NCI-H345 treated with DMSO at 0.1 percent for 48 hours (cell line): ENCODE results near the gene IFT81.

ENCODE experiments used
- DNase-seq: peaks from one replicate; lab custom pipeline; 2025; ENCODE audit not compliant: unreplicated experiment; lab: John Stamatoyannopoulos, UW

Gene IFT81

DNA sequence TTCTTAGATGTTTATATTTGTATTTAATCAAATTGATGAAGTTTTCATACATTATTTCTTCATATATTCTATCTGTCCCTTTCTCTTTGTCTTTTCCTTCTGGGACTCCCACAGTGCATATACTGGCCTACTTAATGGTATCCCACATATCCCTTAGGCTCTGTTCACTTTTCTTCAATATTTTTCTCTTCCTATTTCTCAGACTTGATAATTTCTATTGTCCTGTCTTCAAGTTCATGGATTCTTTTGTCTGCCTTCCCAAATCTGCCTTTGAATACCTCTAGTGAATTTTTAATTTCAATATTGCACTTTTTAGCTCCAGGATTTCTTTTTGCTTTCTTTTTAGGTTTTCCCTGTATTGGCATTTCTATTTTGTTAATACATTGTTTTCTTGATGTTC is 33.4 kb downstream of the IFT81 start:
- DNase-seq, result no peak

DNA sequence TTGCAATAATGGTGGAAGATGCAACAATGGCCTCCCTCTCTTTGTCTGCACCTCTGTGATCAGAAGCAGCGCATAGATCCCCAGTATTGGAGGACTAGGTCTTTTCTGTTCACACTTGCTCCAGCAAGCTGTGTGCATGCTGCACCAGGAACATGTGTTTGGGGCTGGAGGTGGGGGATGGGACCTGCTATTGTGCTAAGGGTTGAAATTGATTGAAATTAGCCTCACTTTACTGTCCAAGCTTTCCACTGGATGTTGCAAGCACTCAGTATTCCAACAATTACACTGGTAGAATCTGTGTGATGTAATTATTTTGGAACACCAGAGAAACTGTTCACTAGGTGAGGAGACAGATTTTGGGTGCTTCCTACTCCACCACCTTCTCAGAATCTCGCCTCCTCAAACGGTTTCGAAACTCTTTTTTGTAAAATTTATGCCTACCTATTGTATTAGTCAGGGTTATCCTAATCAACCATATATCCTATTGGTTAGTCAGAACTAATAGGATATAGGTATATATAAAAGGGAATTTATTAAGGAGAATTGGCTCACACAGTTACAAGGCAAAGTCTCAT is 35.6 kb downstream of the IFT81 start:
- no peak for DNase-seq

DNA sequence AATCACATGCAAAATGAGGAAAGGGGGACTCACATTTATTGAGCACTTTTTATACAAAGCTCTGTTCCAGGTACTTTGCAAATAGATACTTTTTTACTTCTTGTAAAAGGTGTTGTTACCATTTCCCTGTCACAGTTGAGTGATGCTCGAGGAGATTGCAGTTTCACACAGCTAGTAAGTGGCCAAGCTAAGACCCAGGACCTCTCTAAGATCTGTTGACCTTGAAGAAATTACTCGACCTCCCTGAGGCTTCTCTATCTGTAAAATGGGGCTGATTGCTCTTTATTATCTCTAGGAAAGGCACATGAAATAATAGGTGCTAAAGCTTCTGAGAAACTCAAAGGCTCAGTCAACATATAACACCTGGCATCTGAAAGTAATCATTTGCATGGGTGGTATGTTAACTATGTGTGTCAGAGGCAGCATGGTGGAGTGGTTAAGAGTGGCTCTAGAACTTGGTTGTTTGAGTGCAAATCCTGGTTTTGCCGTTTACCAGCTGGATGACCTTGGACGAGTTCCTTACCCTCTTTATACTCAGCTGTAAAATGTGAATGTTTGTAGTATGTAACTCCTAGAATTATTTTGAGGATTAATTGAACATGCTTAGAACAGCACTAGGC is 41.5 kb downstream of the IFT81 start:
- no peak for DNase-seq

GRCh38 chr12:110168732-110169455 is 44.7 kb downstream of the IFT81 start:
- no peak for DNase-seq

- no peak for DNase-seq
Observed at GRCh38 chr12:110170535-110171185, 46.5 kb downstream of the IFT81 start.

DNA sequence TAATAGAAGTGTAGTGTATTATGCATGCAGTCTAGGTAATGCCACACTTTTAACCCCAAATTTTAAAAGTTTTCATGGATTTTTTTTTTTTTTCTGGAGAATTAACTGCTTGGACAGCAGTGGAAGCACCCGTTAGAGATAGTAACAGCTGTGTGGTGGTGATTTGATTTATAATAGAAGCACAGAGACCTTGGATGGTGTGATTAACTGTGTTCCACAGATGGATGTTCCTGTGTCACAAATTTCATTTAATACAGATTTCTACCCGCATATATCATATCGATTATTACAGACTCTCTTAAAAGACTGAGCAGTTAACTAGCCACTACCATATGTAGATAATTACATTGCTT is 47.0 kb downstream of the IFT81 start:
- no peak for DNase-seq

GRCh38 chr12:110171636-110172035 is 47.5 kb downstream of the IFT81 start:
- DNase-seq, result no peak

DNA sequence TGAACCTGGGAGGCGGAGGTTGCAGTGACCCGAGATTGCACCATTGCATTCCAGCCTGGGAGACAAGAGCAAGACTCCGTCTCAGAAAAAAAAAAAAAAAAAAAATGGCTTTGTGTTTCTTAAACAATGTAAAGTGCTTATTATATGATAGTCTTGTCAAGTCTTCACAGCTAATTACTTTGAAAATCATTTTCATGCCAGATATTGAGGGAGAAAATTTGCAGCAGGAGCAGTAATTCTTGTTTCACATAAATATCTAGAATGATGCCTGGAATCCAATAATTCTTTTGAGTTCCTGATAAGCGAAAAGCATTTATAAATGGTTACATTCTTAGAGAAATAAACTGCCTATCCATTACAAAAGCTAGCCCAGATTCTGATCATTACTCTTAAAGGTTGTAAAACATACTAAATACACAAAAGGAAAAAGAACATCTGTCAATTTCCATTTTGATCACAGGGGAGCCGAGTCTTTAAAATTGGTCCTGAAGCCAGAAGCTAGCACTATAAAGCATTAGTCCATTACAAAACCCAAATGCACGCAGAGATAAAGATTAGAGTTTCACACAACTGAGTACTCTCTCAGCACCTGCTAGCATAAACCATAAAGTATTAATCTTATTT is 50.3 kb downstream of the IFT81 start:
- no peak for DNase-seq

DNA sequence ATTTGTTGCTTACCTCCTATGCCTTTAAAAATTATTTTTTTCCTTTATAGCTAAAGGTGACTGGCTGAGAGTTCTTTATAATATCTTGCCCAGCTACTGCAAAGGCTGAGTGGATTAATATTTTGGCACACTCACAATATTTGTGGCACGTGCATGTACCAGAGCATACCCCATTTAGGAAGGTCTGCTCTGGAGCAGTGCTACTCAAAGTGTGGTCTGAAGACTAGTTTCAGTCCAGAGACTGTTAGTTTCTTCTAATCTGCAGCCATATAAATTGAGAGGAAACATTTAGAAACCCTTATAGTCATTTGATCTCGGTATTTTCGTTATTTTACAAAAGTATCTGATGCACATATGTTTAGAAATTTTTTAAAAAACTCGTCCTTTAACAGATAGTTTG is 51.0 kb downstream of the IFT81 start:
- DNase-seq, result no peak

DNA sequence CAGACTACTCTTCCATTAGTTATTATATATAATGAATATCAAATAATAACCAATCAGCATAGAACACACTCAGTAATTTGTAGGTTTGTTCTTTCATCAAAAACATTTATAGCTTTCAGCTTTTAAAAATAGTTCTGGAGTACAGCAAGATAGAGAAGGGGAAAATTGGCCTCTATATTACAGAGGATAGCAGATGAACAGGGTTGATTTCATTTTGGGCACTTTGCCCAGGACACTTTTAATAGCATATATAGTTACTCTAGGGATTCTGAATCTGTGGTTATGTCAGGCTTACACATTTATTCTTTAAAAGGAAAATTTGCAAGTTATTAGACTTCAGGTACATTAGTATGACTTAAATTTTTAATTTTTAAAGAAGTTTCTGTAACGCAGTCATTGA is 52.6 kb downstream of the IFT81 start:
- DNase-seq, result no peak

DNA sequence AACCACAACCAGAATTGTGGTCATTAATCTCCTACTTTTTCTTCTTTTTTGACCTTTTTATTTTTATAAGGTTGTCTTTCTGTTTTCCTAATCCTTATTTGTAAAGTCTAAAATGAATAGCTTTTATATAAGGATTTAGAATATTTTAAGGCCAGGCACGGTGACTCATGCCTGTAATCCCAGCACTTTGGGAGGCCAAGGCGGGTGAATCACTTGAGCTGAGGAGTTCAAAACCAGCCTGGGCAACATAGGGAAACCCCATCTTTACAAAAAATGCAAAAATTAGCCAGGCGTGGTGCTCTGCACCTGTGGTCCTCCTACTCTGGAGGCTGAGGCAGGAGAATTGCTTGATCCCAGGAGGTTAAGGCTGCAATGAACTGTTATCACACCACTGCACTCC is 55.1 kb downstream of the IFT81 start:
- DNase-seq, result no peak

- DNase-seq, result no peak
Observed at GRCh38 chr12:110180591-110181005, 56.4 kb downstream of the IFT81 start.

DNA sequence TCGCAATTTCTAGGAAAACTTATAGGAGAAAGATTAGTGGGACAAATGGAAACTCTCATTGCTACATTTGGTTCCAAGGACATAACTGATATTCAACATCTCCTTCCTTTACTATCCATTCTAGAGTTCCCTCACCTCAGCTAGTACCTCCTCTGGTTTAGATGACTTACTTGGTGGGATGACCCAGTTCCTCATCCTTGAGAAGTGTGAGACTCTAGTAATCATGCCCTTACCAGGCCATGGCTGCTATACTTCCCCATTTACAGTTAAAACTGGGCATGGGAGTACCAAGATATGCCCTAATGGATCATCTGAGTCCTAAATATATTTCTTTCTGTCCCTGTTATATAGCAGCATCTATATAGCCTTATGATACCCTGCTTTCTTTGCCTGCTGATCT is 58.1 kb downstream of the IFT81 start:
- DNase-seq, result no peak

- DNase-seq, result no peak
Observed at GRCh38 chr12:110183386-110183785, 59.2 kb downstream of the IFT81 start.

DNA sequence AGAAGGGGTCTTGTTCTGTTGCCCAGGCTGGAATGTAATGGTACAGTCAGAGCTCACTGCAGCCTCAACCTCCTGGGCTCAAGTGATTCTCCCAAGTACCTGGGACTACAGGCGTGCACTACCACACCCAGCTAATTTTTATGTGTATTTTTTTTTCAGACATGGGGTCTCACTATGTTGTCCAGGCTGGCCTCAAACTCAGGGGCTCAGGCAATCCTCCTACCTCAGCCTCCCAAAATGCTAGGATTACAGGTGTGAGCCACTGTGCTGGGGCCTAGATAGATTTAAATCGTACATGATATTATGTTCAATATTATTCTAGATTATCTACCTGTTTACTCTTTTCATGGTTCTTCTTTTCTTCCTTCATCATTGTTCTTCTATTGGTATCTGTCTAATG is 61.5 kb downstream of the IFT81 start:
- DNase-seq, result no peak

DNA sequence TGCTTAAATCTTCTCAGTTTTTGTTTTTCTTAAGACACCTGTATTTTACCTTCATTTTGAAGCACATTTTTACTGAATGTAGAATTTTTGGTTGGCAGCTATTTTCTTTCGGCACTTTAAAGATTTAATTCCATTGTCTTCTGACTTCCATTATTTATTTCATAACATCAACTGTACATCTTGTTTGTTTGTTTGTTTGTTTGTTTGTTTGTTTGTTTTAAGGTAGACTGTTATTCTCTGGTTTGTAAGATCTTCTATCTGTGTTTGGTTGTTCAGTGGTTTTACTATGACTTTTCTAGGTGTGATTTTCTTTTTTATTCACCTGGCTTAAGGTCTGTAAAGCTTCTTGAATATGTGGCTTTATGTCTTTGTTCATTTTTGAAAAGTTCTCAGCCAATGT is 61.9 kb downstream of the IFT81 start:
- no peak for DNase-seq

GRCh38 chr12:110193196-110193595 is 69.0 kb downstream of the IFT81 start:
- no peak for DNase-seq

GRCh38 chr12:110197003-110197402 is 72.8 kb downstream of the IFT81 start:
- DNase-seq, result no peak

DNA sequence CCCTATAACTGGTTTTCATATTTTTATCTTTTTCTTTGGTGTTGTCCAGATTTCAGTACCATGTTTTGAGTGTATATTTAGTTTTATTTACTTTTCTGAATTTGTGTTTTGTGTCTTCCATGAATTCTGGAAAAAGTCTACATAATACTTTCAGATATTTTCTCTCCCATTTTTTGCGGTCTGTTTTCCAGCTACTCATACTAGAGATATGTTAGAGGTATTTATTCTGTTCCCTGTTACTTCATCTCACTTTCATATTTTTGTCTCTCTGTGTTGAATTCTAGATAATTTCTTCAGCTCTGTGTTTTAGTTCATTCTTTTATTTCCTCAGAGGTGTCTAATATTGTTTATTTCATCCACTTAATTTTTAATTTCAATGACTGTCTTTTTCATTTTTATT is 74.2 kb downstream of the IFT81 start:
- DNase-seq, result no peak

DNA sequence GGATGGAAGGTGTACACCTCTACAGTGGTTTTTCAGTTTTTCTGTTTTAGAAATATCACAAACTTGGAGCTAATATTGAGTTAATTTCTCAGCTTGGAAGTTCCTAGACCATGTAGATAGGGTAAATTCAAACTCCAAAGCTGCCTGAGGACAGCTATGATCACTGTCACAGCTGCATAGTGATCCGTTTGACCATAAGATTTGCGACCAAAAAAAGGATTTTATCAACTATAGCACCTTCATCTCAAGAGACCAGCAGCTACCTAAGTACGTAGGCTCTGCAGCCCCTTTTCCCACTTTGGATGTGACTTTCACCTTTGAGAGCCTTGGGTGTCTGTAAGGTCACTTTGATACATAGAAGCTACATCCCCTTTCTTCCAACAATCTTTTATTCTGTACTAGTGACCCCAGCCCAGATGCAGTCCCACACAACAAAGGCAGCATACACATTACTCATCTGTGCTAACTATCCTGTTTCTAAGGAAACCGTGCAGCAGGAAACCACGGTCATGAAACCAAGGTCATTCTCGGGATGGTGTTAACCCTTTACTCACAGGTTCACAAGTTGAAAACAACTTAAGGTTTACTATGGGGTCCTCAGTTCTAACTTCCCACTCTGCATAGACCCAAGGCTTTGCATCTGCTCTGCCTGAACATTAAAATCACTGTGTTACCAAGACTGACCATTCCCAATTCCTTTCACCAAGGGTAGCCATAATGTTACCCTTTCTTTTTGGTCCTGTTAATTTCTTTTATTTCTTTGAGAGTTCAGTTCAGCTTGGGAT is 75.4 kb downstream of the IFT81 start:
- no peak for DNase-seq

DNA sequence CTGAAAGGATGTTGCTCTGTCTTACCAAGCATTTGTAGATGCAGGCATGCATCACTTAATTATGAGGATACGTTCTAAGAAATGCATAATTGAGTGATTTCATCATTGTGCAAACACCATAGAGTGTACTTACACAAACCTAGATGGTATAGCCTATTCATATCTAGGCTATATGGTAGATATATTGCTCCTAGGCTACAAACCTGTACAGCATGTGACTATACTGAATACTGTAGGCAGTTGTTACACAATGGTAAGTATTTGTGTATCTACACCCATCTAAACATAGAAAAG is 75.9 kb downstream of the IFT81 start:
- no peak for DNase-seq
